NCI-H1694 treated with DMSO at 0.1 percent for 48 hours (cell line): ENCODE results near the gene HSFX3.
A peak's percentile ranks its signal among the peaks of the same experiment; 100 is the strongest.
"Not testable (repeated sequence)": the region's sequence is repeated elsewhere in the genome, so short reads cannot be mapped to it uniquely, and the experiment has no call there.

Experiments
- DNase-seq: peaks from one replicate; lab custom pipeline; 2025; lab: John Stamatoyannopoulos, UW

HSFX3 gene

GRCh38 chrX:149517308-149517707 lies 32.4 kb downstream of the HSFX3 start:
- DNase-seq: no peak

GRCh38 chrX:149516604-149517003 lies 33.1 kb downstream of the HSFX3 start:
- DNase-seq: no peak

GRCh38 chrX:149515954-149516602 lies 33.6 kb downstream of the HSFX3 start:
- DNase-seq: no peak

GRCh38 chrX:149513825-149514428 lies 35.8 kb downstream of the HSFX3 start:
- no peak for DNase-seq

GRCh38 chrX:149512225-149512885 lies 37.4 kb downstream of the HSFX3 start:
- peak; percentile 34 for DNase-seq

GRCh38 chrX:149511081-149511480 lies 38.6 kb downstream of the HSFX3 start:
- no peak for DNase-seq

- DNase-seq: no peak
Measured at GRCh38 chrX:149510386-149510785, 39.3 kb downstream of the HSFX3 start.

GRCh38 chrX:149508467-149508866 lies 41.3 kb downstream of the HSFX3 start:
- no peak for DNase-seq

GRCh38 chrX:149506349-149506748 lies 43.4 kb downstream of the HSFX3 start:
- no peak for DNase-seq

- no peak for DNase-seq
Measured at GRCh38 chrX:149505671-149506070, 44.1 kb downstream of the HSFX3 start.

GRCh38 chrX:149504915-149505651 lies 44.6 kb downstream of the HSFX3 start, which contains the start of gene IDS:
TSS of gene IDS (minus strand) at chrX:149505306. CDS start at chrX:149505137, 169 bp downstream.
- DNase-seq: peak; percentile 83

- DNase-seq: peak; percentile 36
Measured at GRCh38 chrX:149504226-149504914, 45.4 kb downstream of the HSFX3 start.

- DNase-seq: not testable (repeated sequence)
Measured at GRCh38 chrX:149503446-149503845, 46.3 kb downstream of the HSFX3 start.

GRCh38 chrX:149502923-149503322 lies 46.8 kb downstream of the HSFX3 start:
- not testable (repeated sequence) for DNase-seq

- no peak for DNase-seq
Measured at GRCh38 chrX:149499766-149500165, 50.0 kb downstream of the HSFX3 start.

GRCh38 chrX:149498767-149499166 lies 51.0 kb downstream of the HSFX3 start:
- no peak for DNase-seq
